ENCODE results near the gene KRT40. TPM values are rescaled to one million over a fixed set of nuclear protein-coding genes. Genes with fewer than 3 reads are reported as not detected.

The KRT40 gene
- total and polyA plus RNA-seq, 2 of the 8 experiments (the other 6 are each of a cell fraction or from before 2014, with no cell fraction given), result not detected

- H4K8ac ChIP-seq (ENCODE audit: extremely low read depth, insufficient read depth, low read length), result peak overlapping the region; percentile 35; the same call in 1 of the 2 replicates
- FAIRE-seq, result no peak
- H4K20me1 ChIP-seq (replicated peaks in 1 of 2; ENCODE audit: control insufficient read depth in 1 of 2, insufficient read depth in 2 of 2, low read length in 2 of 2), result no peaks in the 10 kb centered on the region
- H3K56ac ChIP-seq (replicated peaks; ENCODE audit: insufficient read length, low read depth, low read length), result no peak overlapping the region
- H3K18ac ChIP-seq (ENCODE audit: extremely low read depth, low read length), result no peak overlapping the region
- H3K36me3 ChIP-seq (ENCODE audit: control insufficient read depth in 2 of 4, insufficient read depth in 4 of 4, low read length in 3 of 4), result no peaks in the 10 kb centered on the region
- H3K4me2 ChIP-seq (ENCODE audit: insufficient read depth in 1 of 2, low read depth in 2 of 2, low read length in 2 of 2), result no peak overlapping the region
- H2BK12ac ChIP-seq (ENCODE audit: low read depth, low read length), result no peak overlapping the region
- H2BK5ac ChIP-seq (ENCODE audit: low read depth, low read length), result no peak overlapping the region
- no peak overlapping the region for H2BK120ac ChIP-seq (replicated peaks; ENCODE audit: low read depth, low read length)
- H3K4me3 ChIP-seq (ENCODE audit: extremely low read depth in 1 of 4, insufficient read depth in 2 of 4, low read depth in 3 of 4, low read length in 4 of 4), result no peak overlapping the region
- H3K9me3 ChIP-seq (ENCODE audit: insufficient read depth in 2 of 2, low read depth in 1 of 2, low read length in 1 of 2), result no peaks in the 10 kb centered on the region
- H3K27me3 ChIP-seq (replicated peaks in 1 of 4; ENCODE audit: control insufficient read depth in 3 of 4, extremely low read depth in 1 of 4, insufficient read depth in 3 of 4, low read length in 3 of 4), result no peaks in the 10 kb centered on the region
- no peak for DNase-seq (ENCODE audit: low read depth in 1 of 2, low spot score in 2 of 2)
- no peak overlapping the region for H4K5ac ChIP-seq (ENCODE audit: insufficient read length, low read depth, low read length)
- no peak overlapping the region for H3K14ac ChIP-seq (ENCODE audit: insufficient read length)
- peaks cover 3 to 8% (median 6%) of the 10 kb centered on the region in 4 experiments; a peak in 4 of 7 replicates for H3K4me1 ChIP-seq (replicated peaks in 1 of 4; ENCODE audit: control insufficient read depth in 3 of 4, insufficient read depth in 4 of 4, low read length in 3 of 4)
- H3K9ac ChIP-seq (replicated peaks in 1 of 4; ENCODE audit: extremely low read depth in 1 of 4, low read depth in 3 of 4, low read length in 3 of 4), result no peak overlapping the region
- no peak overlapping the region for H3K27ac ChIP-seq (ENCODE audit: low read depth, low read length)
- H3K23ac ChIP-seq (ENCODE audit: insufficient read length), result no peak overlapping the region
- ChIA-PET CTCF (ENCODE audit: partially characterized antibody) (interaction anchor here (0.6 to 5.4 kb wide), 5 partner anchors 16 to 344 kb away, joined by 3 to 34 read pairs (median 3); no protein-coding TSS in a partner anchor), POLR2A (ENCODE audit: partially characterized antibody) (interaction anchor here (0.6 kb wide), 1 partner anchor 42 kb away, joined by 3 read pairs; no protein-coding TSS in a partner anchor)
- no peaks in the 10 kb centered on the region for H3K79me2 ChIP-seq (ENCODE audit: control insufficient read depth in 1 of 2, insufficient read depth in 2 of 2, low read length in 2 of 2)
- H2BK20ac ChIP-seq (ENCODE audit: low read length), result no peak overlapping the region
- peak overlapping the region; percentile 33; the same call in 1 of the 2 replicates for H2AFZ ChIP-seq (ENCODE audit: low read length)
- H4K91ac ChIP-seq (replicated peaks; ENCODE audit: insufficient read length, low read length), result no peak overlapping the region
- WGBS, 2 experiments (ENCODE audit: extremely low coverage in 1 of 2, insufficient coverage in 1 of 2, insufficient read length in 1 of 2, insufficient replicate concordance in 2 of 2, low coverage in 1 of 2, low lambda C conversion rate in 2 of 2, missing lambda C conversion rate in 1 of 2), result 96% methylated on average over 13 of the region's 13 CpGs; no CpG with 5 or more reads in 1 of the 2 experiments
- H3K23me2 ChIP-seq (ENCODE audit: low read depth, low read length), result no peaks in the 10 kb centered on the region
- no peak overlapping the region for H2BK15ac ChIP-seq (ENCODE audit: low read length)
- H3K4ac ChIP-seq (replicated peaks; ENCODE audit: insufficient read length, low read depth, low read length), result no peak overlapping the region
- no peak overlapping the region for H2AK5ac ChIP-seq (ENCODE audit: low read depth, low read length)
- H3K79me1 ChIP-seq (ENCODE audit: low read depth, low read length), result no peaks in the 10 kb centered on the region
- no peak for TF ChIP-seq TCF12 (IDR thresholded peaks at IDR 0.05; ENCODE audit: low read depth, low read length)
- TF ChIP-seq CBX5 (IDR thresholded peaks at IDR 0.05; ENCODE audit: low read depth, low read length), result no peak
- TF ChIP-seq RNF2 (IDR thresholded peaks at IDR 0.05; ENCODE audit: borderline replicate concordance, low read depth, low read length, missing control alignments, poor library complexity, severe bottlenecking), result no peak
- no peak for TF ChIP-seq EP300 (IDR thresholded peaks at IDR 0.05; ENCODE audit: borderline replicate concordance in 1 of 2, low read depth in 2 of 2, low read length in 2 of 2)
- no peak for TF ChIP-seq HDAC2 (IDR thresholded peaks at IDR 0.05; ENCODE audit: borderline replicate concordance in 1 of 2, low read depth in 2 of 2, low read length in 2 of 2)
- no peak for TF ChIP-seq CREB1 (IDR thresholded peaks at IDR 0.05)
- no peak for TF ChIP-seq USF2 (IDR thresholded peaks at IDR 0.05; ENCODE audit: low read length)
- no peak for TF ChIP-seq SP1 (IDR thresholded peaks at IDR 0.05; ENCODE audit: low read depth, low read length)
- no peak for TF ChIP-seq SP4 (IDR thresholded peaks at IDR 0.05; ENCODE audit: low read length)
- no peak for TF ChIP-seq TAF7 (optimal IDR thresholded peaks at IDR 0.05; ENCODE audit: borderline replicate concordance, low read depth, low read length)
- TF ChIP-seq PHF8 (conservative IDR thresholded peaks at IDR 0.05; ENCODE audit: low read depth, low read length), result no peak
- no peak for TF ChIP-seq POLR2AphosphoS5 (IDR thresholded peaks at IDR 0.05; ENCODE audit: low read depth, low read length)
Measured at GRCh38 chr17:40978575-40979151, 5.5 kb downstream of the KRT40 start.

Data from H1 (cell line).